ENCODE data around the gene HCFC1. TPM values are rescaled to one million over a fixed set of nuclear protein-coding genes. Genes with fewer than 3 reads are reported as not detected.

HCFC1 gene
- total and polyA plus RNA-seq, 9 of the 15 experiments (the other 6 are each of a cell fraction or from before 2014, with no cell fraction given) = 2.8 to 133 (median 17.1) TPM

GRCh38 chrX:153950127-153950526 lies 21.5 kb downstream of the HCFC1 start:
- H4K20me1 ChIP-seq (replicated peaks; ENCODE audit: control insufficient read depth, insufficient read depth, low read length) = no peaks in the 10 kb centered on the region
- H3K4me3 ChIP-seq = no peak overlapping the region
- H3K79me2 ChIP-seq (ENCODE audit: control insufficient read depth, insufficient read depth, low read length) = peaks cover 9% of the 10 kb centered on the region; the same call in 2 of the 3 replicates
- FAIRE-seq (no peak), ATAC-seq (no peak), DNase-seq (ENCODE audit: extremely low read depth in 1 of 4, low spot score in 3 of 4) (no peak)
- peak; percentile 19; the same call in 1 of the 2 replicates for TF ChIP-seq RBFOX2 (IDR thresholded peaks at IDR 0.05; ENCODE audit: low read depth, low read length)
- no peak for TF ChIP-seq SIX5 (IDR thresholded peaks at IDR 0.05; ENCODE audit: borderline replicate concordance in 1 of 2, insufficient read depth in 1 of 2, low read depth in 1 of 2, low read length in 2 of 2)
- 89% methylated on average over 17 of the region's 19 CpGs for WGBS (ENCODE audit: insufficient coverage, low coverage, missing lambda C conversion rate)
- POLR2A ChIA-PET = interaction anchor here (0.7 to 4.0 kb wide), 7 partner anchors 11 to 411 kb away, joined by 3 to 17 read pairs (median 3); partner anchors contain the start of gene HCFC1
- H3K9me3 ChIP-seq (replicated peaks; ENCODE audit: control insufficient read depth, insufficient read depth, low read depth, low read length) = no peaks in the 10 kb centered on the region
- peaks cover 81% of the 10 kb centered on the region for H3K36me3 ChIP-seq (ENCODE audit: control insufficient read depth, insufficient read depth, low read length)
- peaks cover 2 to 73% of the 10 kb centered on the region in 2 experiments; a peak in 3 of 5 replicates for H3K4me1 ChIP-seq (replicated peaks in 1 of 2; ENCODE audit: control insufficient read depth in 2 of 2, insufficient read depth in 2 of 2, low read length in 2 of 2)
- H3K9ac ChIP-seq (ENCODE audit: insufficient read depth in 1 of 2, low read depth in 2 of 2, low read length in 2 of 2) = peak overlapping the region in 1 of 2 experiments; percentile 45; a peak in 1 of 4 replicates
- H3K9me1 ChIP-seq (ENCODE audit: control insufficient read depth, insufficient read depth, low read length) = no peaks in the 10 kb centered on the region
- H3K27ac ChIP-seq (ENCODE audit: extremely low read depth, low read depth, low read length) = no peak overlapping the region
- intact Hi-C loops (cut with micrococcal nuclease) = no loop called here
- no peaks in the 10 kb centered on the region for H3K27me3 ChIP-seq (ENCODE audit: control insufficient read depth in 2 of 2, insufficient read depth in 2 of 2, low read length in 2 of 2)
- CTCF ChIA-PET (ENCODE audit: low intra/inter-chr PET ratio) = no interaction called here
- no peak overlapping the region for H2AFZ ChIP-seq (ENCODE audit: low read depth, low read length)
- no peak overlapping the region for H3K4me2 ChIP-seq (ENCODE audit: insufficient read depth, low read length)
- in situ Hi-C loops (cut with MboI) = no loop called here
- BruUV-seq (replicated peaks) = no TSS peak
